ENCODE data around the gene TUBA8.
A peak's percentile ranks its signal among the peaks of the same experiment; 100 is the strongest.
"Not testable (repeated sequence)": the region's sequence is repeated elsewhere in the genome, so short reads cannot be mapped to it uniquely, and the experiment has no call there.

TUBA8 gene

DNA sequence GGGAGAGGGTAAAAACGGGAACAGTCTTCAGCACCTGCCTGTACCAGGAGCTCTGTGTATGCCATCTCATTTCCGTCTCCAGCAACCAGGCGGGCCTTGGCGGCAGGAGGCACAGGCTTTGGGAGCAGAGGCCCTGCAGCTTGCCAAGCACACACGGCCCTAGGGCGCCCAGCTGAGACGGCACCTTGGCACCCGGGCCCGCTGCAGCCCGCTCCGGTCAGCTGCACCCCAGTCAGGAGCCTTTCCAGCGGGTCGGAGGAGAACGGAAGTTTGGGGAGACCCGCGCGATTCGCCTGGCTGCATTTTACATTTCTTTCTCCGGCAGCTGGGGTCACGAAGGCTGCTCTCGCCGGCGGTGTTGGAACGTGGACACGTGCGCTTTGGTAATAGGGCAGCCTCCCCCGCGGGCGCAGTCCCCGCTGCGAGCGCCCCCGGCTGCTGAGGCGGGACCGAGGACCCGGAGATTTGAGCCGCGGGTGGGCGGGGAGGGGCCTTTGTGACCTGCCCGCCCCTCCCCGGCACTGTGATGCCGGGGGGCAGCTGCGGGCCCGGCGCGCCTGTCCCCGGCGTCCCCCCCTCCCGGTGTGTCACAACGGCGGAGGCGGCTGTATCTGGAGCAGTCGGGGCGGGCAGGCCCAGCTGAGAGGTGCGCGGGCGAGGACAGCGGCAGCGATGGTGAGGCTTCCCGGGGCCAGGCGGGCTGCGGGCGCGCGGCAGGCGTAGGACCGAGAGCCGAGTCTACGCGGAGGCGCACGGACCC, at the start of gene TUBA8:
TUBA8 (plus strand) TSS at position 616 of the 760 bp plus-strand sequence; CDS start at position 673, 57 bp downstream.
- peak; percentile 31 for DNase-seq (ENCODE audit: low read depth)

DNA sequence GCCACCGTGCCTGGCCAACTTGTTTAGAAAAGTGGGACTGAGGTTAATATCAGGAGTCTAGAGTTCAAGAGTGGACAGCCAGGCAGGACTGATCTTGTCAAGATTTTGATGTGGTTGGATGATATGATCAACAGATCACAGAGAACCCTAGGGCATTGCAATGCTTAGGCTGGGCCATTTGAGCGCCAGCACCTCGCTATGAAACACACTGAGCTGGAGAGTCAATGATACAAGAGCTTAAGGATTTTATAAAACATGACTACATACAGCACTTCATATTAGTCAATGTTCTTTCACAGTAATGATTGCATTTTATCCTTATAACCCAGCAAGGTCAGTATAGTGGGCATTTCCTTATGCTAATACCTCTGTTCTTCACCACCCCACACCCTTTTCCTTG, 48.2 kb upstream of the TUBA8 start:
- no peak for DNase-seq (ENCODE audit: low read depth)

DNA sequence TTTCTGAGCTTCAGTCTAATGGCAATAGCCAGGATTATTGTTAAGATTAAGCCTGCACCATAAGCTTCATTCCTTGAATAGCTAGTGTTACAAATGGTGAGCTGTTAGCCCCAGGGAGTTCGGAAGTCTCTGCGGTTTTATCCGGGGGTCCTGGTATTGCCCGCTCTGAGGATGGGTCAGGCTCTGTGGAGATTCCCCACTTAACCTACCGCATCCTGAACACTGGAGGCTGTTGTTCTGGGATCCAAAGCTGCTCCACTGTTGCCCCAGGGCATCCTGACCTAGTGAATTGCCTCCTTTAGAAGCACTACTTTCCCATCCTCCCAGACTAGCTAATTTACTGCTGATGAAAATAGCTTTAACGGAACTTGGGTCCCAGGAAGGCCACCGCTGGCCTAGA, 47.3 kb upstream of the TUBA8 start:
- no peak for DNase-seq (ENCODE audit: low read depth)

GRCh38 chr22:18063715-18064114, 46.9 kb upstream of the TUBA8 start:
- not testable (repeated sequence) for DNase-seq (ENCODE audit: low read depth)

DNA sequence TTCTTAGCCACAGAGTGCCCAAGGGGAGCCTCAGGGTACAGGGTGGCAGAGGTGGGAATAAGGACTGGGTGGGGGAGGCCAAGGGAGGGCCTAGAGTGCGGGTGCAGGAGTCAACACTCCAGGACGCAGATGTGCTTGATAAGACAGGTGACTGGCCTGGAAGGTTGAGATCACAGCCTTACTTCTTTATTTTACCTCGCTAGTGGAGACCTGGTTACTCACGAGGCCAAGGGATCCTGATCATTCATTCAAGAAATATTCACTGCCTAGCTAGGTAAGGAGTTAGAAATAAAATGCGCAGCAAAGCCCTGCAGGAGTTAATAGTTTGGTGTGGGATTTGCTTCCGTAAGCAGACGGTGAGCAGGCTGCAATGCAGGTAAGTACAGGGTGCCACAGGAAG, 46.0 kb upstream of the TUBA8 start:
- DNase-seq (ENCODE audit: low read depth), result no peak

- DNase-seq (ENCODE audit: low read depth), result no peak
These were observed 45.4 kb upstream of the TUBA8 start for GRCh38 chr22:18065256-18065655.

- no peak for DNase-seq (ENCODE audit: low read depth)
These were observed 44.3 kb upstream of the TUBA8 start for GRCh38 chr22:18066181-18066859.

DNA sequence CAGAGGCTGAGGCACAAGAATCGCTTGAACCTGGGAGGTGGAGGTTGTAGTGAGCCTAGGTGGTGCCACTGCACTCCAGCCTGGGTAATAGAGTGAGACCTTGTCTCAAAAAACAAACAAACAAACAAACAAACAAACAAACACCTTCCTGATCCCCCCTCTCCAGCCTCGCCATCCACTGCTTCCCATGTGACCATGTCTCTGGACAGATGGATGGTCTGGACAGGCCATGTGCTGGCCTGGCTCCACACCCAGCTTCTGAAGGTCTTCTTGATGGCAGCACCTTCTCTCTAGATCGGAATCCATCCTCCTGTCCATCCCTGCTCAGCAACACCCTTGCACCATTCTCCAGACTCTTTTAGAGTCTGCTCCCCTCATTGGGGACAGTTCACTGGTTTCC, 43.5 kb upstream of the TUBA8 start:
- DNase-seq (ENCODE audit: low read depth), result no peak

- no peak for DNase-seq (ENCODE audit: low read depth)
These were observed 42.9 kb upstream of the TUBA8 start for GRCh38 chr22:18067548-18068341.

GRCh38 chr22:18068381-18068988, 42.1 kb upstream of the TUBA8 start:
- DNase-seq (ENCODE audit: low read depth), result no peak

- no peak for DNase-seq (ENCODE audit: low read depth)
These were observed 41.6 kb upstream of the TUBA8 start for GRCh38 chr22:18069041-18069440.

DNA sequence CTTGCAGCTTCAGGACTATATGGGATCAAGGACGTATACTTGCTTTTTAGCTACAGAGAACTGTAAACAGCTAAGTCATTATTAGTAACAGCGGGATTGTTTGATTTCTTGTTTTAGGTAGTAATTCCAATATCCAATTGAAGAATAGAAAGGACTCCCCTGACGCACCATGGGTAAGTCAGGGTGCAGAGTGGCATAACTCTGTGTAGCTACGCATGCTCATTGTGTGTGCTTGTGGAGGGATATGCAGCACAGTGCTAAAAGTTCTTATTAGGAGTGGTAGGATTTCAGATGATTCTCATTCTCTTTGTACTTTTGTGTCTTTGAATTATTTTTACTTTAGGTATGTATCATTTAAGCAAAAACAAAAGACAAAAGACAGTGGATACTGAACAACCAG, 40.6 kb upstream of the TUBA8 start:
- no peak for DNase-seq (ENCODE audit: low read depth)

- no peak for DNase-seq (ENCODE audit: low read depth)
These were observed 39.9 kb upstream of the TUBA8 start for GRCh38 chr22:18070556-18071306.

DNA sequence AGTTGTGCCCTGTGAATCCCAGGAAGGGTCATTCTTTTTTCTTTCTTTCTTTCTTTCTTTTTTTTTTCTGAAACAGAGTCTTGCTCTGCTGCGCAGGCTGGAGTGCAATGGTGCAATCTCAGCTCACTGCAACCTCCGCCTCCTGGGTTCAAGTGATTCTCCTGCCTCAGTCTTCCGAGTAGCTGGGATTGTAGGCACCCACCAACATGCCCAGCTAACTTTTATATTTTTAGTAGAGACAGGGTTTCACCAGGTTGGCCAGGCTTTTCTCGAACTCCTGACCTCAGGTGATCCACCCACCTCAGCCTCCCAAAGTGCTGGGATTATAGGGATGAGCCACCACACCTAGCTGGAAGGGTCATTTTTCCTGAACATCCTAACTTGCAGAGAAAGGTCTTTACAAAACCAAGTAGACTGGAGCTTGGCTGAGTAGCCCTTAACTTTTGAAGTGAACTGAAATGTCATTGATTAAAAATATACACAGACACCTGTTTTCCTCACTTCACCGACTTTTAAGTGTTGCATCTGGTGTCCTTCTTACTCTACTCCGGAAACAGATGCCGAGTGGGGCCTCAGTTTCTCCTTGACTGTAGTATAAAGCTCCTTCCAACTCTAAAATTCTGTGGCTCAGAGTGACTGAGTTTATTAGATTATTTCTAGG, 39.2 kb upstream of the TUBA8 start:
- DNase-seq (ENCODE audit: low read depth), result not testable (repeated sequence)

GRCh38 chr22:18071968-18072310, 38.7 kb upstream of the TUBA8 start:
- no peak for DNase-seq (ENCODE audit: low read depth)

- DNase-seq (ENCODE audit: low read depth), result no peak
These were observed 37.1 kb upstream of the TUBA8 start for GRCh38 chr22:18073467-18073866.

DNA sequence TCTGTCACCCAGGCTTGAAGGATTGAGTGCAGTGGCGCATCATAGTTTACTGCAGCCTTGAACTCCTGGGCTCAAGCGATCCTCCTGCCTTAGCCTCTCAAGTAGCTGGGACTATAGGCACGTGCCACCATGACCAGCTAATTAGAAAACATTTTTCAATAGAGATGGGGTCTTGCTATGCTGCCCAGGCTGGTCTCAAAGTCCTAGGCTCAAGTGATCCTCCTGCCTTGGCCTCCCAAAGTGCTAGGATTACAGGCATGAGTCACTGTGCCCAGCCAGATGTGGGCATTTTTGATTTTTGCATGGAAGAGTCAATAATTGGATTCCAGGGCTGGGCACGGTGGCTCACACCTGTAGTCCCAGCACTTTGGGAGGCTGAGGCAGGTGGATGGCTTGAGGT, 36.7 kb upstream of the TUBA8 start:
- not testable (repeated sequence) for DNase-seq (ENCODE audit: low read depth)

DNA sequence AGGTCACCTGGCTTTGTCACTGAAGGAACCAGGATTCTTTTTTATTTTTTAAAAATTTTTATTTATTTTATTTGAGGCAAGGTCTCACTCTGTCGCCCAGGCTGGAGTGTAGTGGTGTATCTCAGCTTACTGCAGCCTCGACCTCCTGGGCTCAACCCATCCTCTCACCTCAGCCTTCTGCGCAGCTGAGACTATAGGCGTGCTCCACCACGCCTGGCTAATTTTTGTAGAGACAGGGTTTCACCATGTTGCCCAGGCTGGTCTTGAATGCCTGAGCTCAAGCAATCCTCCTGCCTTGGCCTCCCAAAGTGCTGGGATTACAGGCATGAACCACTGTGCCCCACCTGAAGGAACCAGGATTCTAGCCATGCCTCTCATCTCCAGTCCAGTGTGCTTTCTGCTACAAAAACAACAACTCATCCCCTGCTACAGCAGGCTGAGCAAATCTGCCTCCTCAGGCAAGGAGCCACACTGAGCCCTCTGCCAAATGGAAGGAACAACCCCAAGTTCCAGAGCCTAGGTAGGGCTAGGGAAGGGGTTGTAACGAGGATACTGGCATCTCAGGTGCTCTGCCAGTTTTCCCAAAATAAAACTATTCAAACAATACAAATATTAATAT, 35.4 kb upstream of the TUBA8 start:
- DNase-seq (ENCODE audit: low read depth), result no peak

GRCh38 chr22:18075720-18076497, 34.7 kb upstream of the TUBA8 start:
- no peak for DNase-seq (ENCODE audit: low read depth)

DNA sequence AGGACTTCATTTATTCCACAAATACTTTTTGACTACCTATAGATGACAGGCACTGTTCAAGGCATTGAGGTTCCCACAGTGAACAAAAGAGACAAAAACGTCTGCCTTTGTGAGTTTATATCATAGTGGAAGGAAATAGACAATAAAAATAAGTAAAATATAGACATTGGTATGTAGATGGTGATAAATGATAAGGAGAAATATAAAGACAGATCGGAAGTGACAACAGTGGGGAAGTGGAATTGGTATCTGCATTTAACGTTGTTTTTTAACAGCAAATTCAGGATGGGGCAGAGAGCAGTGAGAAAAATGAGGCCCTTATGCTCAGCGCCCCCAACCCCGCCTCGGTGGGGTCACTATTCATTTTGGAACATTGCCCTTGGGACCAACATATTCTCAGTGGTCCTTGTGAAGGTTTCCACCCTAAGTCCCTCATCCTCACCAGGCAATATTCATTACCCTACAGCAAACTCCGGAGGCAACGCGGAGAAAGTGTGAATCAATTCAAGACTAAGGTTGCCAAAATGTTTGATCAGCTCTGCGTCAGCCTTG, 33.4 kb upstream of the TUBA8 start:
- no peak for DNase-seq (ENCODE audit: low read depth)

All from stimulated activated CD8-positive, alpha-beta memory T cell treated with anti-CD3 and anti-CD28 coated beads, Interleukin-4, amount 100 ng/mL, for 24 hours (primary cell).